H9 (cell line): ENCODE data around the gene NAP1L1. TPM values are rescaled to one million over a fixed set of nuclear protein-coding genes. Genes with fewer than 3 reads are reported as not detected.

Experiments
- DNase-seq: peaks from one replicate; pipeline ENCODE4 v3.0.0-alpha.2; 2017
- H2AFZ ChIP-seq: one replicate; pipeline ENCODE4 v1.6.1; 2013; ENCODE audit warnings: mild to moderate bottlenecking, low read length, control low read depth, moderate library complexity
- H2AK5ac ChIP-seq: 2 replicates; pipeline ENCODE4 v1.6.1; 2013; ENCODE audit warnings: low read length, control low read depth, mixed read lengths; ENCODE audit not compliant: insufficient read length
- H2BK120ac ChIP-seq: one replicate; pipeline ENCODE4 v1.6.1; 2013; ENCODE audit warnings: low read depth, mild to moderate bottlenecking, low read length, control low read depth, inconsistent platforms; ENCODE audit not compliant: poor library complexity, severe bottlenecking
- H2BK12ac ChIP-seq: 2 replicates; pipeline ENCODE4 v1.6.1; 2013; ENCODE audit warnings: low read length, control low read depth, mixed read lengths, low read depth; ENCODE audit not compliant: insufficient read length
- H2BK15ac ChIP-seq: 2 replicates; pipeline ENCODE4 v1.6.1; 2013; ENCODE audit warnings: low read depth, low read length, control low read depth
- H2BK20ac ChIP-seq: one replicate; pipeline ENCODE4 v1.6.1; 2013; ENCODE audit warnings: low read depth, mild to moderate bottlenecking, low read length, control low read depth, inconsistent platforms; ENCODE audit not compliant: poor library complexity, severe bottlenecking
- H2BK5ac ChIP-seq: 2 replicates; pipeline ENCODE4 v1.6.1; 2013; ENCODE audit warnings: low read length, control low read depth, mixed read lengths; ENCODE audit not compliant: insufficient read length
- H3K14ac ChIP-seq: 2 replicates; pipeline ENCODE4 v1.6.1; 2013; ENCODE audit warnings: low read length, control low read depth; ENCODE audit not compliant: insufficient read depth
- H3K18ac ChIP-seq: 2 replicates; pipeline ENCODE4 v1.6.1; 2013; ENCODE audit warnings: low read depth, mild to moderate bottlenecking, mixed read lengths, low read length, control low read depth; ENCODE audit not compliant: insufficient read length
- H3K23ac ChIP-seq: 2 replicates; pipeline ENCODE4 v1.6.1; 2013; ENCODE audit warnings: low read length, control low read depth, mixed read lengths, low read depth; ENCODE audit not compliant: insufficient read length
- H3K23me2 ChIP-seq: 2 replicates; pipeline ENCODE4 v1.6.1; 2013; ENCODE audit warnings: low read depth, mild to moderate bottlenecking, mixed read lengths, low read length, control low read depth; ENCODE audit not compliant: insufficient read length, poor library complexity, severe bottlenecking
- H3K27ac ChIP-seq: 2 replicates; pipeline ENCODE4 v1.5.1; 2013; ENCODE audit warnings: low read length, control low read depth, mixed read lengths, low read depth; ENCODE audit not compliant: insufficient read length
- H3K27me3 ChIP-seq: 2 replicates; pipeline ENCODE4 v1.6.1; 2013; ENCODE audit warnings: low read length, control low read depth, inconsistent platforms; ENCODE audit not compliant: insufficient read depth
- H3K4ac ChIP-seq: 2 replicates; pipeline ENCODE4 v1.6.1; 2013; ENCODE audit warnings: low read depth, mild to moderate bottlenecking, control low read depth, inconsistent platforms, low read length, moderate library complexity
- H3K4me1 ChIP-seq: 2 replicates; pipeline ENCODE4 v1.6.1; 2013; ENCODE audit warnings: low read length, control low read depth, inconsistent platforms; ENCODE audit not compliant: insufficient read depth
- H3K4me2 ChIP-seq: 2 replicates; pipeline ENCODE4 v1.6.1; 2013; ENCODE audit warnings: low read length, control low read depth, mixed read lengths; ENCODE audit not compliant: insufficient read length, insufficient read depth
- H3K56ac ChIP-seq: 2 replicates; pipeline ENCODE4 v1.6.1; 2013; ENCODE audit warnings: low read depth, mild to moderate bottlenecking, mixed read lengths, low read length, control low read depth; ENCODE audit not compliant: insufficient read length
- H3K79me1 ChIP-seq: 2 replicates; pipeline ENCODE4 v1.6.1; 2013; ENCODE audit warnings: low read depth, mild to moderate bottlenecking, moderate library complexity, low read length, control low read depth, inconsistent platforms; ENCODE audit not compliant: insufficient read depth, poor library complexity, severe bottlenecking
- H3K79me2 ChIP-seq: 2 replicates; pipeline ENCODE4 v1.6.1; 2013; ENCODE audit warnings: low read length, control low read depth, inconsistent platforms; ENCODE audit not compliant: insufficient read depth
- H3K9ac ChIP-seq: 2 replicates; pipeline ENCODE4 v1.6.1; 2013; ENCODE audit warnings: low read length, control low read depth, mixed read lengths; ENCODE audit not compliant: insufficient read length; ENCODE audit errors: extremely low read depth
- H3K9me3 ChIP-seq: one replicate; pipeline ENCODE4 v1.6.1; 2013; ENCODE audit warnings: low read depth, low read length, inconsistent platforms; ENCODE audit not compliant: control insufficient read depth
- H3T11ph ChIP-seq: one replicate; pipeline ENCODE4 v1.6.1; 2013; ENCODE audit warnings: mild to moderate bottlenecking, low read length, control low read depth, inconsistent platforms
- H4K20me1 ChIP-seq: one replicate; pipeline ENCODE4 v1.6.1; 2013; ENCODE audit not compliant: control insufficient read depth, insufficient read length, insufficient read depth
- H4K5ac ChIP-seq: 2 replicates; pipeline ENCODE4 v1.6.1; 2013; ENCODE audit warnings: low read depth, mild to moderate bottlenecking, mixed read lengths, low read length, control low read depth; ENCODE audit not compliant: insufficient read length
- H4K8ac ChIP-seq: replicated peaks from 2 replicates; pipeline ENCODE4 v1.6.1; 2013; ENCODE audit warnings: low read length, control low read depth, mixed read lengths, low read depth; ENCODE audit not compliant: insufficient read length
- H4K91ac ChIP-seq: 2 replicates; pipeline ENCODE4 v1.6.1; 2013; ENCODE audit warnings: low read depth, mild to moderate bottlenecking, moderate library complexity, mixed read lengths, low read length, control low read depth; ENCODE audit not compliant: insufficient read length
- H3K27ac Mint-ChIP-seq, 3 experiments: 2 replicates in 2 of 3; 3 replicates in 1 of 3; pipeline ENCODE4 v1.8.0; 2020 to 2021; ENCODE audit warnings: mixed read lengths in 3 of 3, mild to moderate bottlenecking in 1 of 3, moderate library complexity in 1 of 3
- H3K27me3 Mint-ChIP-seq: 2 replicates; pipeline ENCODE4 v1.8.0; 2021; ENCODE audit warnings: low read depth, mild to moderate bottlenecking, moderate library complexity, mixed read lengths
- H3K36me3 Mint-ChIP-seq, 3 experiments: 2 replicates in 2 of 3; 3 replicates in 1 of 3; pipeline ENCODE4 v1.8.0; 2020 to 2021; ENCODE audit warnings: low read depth in 3 of 3, mixed read lengths in 3 of 3; ENCODE audit not compliant: insufficient read depth in 1 of 3
- H3K4me1 Mint-ChIP-seq, 2 experiments: 2 replicates each; pipeline ENCODE4 v1.8.0; 2020; ENCODE audit warnings: mixed read lengths in 2 of 2
- H3K4me3 Mint-ChIP-seq, 2 experiments: 2 replicates in 1 of 2; 3 replicates in 1 of 2; pipeline ENCODE4 v1.8.0; 2020 to 2021; ENCODE audit warnings: mild to moderate bottlenecking in 2 of 2, mixed read lengths in 2 of 2, moderate library complexity in 1 of 2
- H3K9me3 Mint-ChIP-seq, 2 experiments: 2 replicates in 1 of 2; 3 replicates in 1 of 2; pipeline ENCODE4 v1.8.0; 2020; ENCODE audit warnings: mild to moderate bottlenecking in 2 of 2, mixed read lengths in 2 of 2, moderate library complexity in 1 of 2
- CTCF ChIP-seq: fragments of 200-600 bp; sonication (generic); conservative IDR thresholded peaks from 3 replicates; pipeline ENCODE4 v1.8.0; 2021; ENCODE audit warnings: antibody characterized with exemption, mild to moderate bottlenecking
- WGBS: extraction: QIAGEN DNeasy Blood & Tissue Kit; methylation state at CpG from one replicate; pipeline ENCODE4 v1.1.7; 2013; ENCODE audit warnings: missing lambda C conversion rate, low lambda C conversion rate, mixed read lengths; ENCODE audit not compliant: insufficient read length; ENCODE audit errors: extremely low coverage; 5-methylcytosine and 5-hydroxymethylcytosine counted together
- total RNA-seq: library from RNA; stranded (reverse); gene quantifications from 2 replicates; pipeline ENCODE4 v1.2.1, GENCODE V29; 2021

The NAP1L1 gene
- total RNA-seq, 1 experiment from 2014 or later: 1,012 TPM

- Histone ChIP-seq H4K20me1 (no peaks in the 10 kb centered on the region), H2BK20ac (no peak overlapping the region), H3K79me2 (no peaks in the 10 kb centered on the region), H2BK120ac (no peak overlapping the region), H2AFZ (no peak overlapping the region), H3K23me2 (no peaks in the 10 kb centered on the region), H4K8ac (no peak overlapping the region), H3T11ph (no peak overlapping the region), H3K18ac (no peak overlapping the region), H2AK5ac (no peak overlapping the region), H3K23ac (no peak overlapping the region), H3K9ac (no peak overlapping the region), H3K56ac (no peak overlapping the region), H3K4me1 (peaks cover 6% of the 10 kb centered on the region; the same call in 1 of the 2 replicates), H2BK5ac (no peak overlapping the region), H4K91ac (no peak overlapping the region), H3K14ac (no peak overlapping the region), H3K79me1 (no peaks in the 10 kb centered on the region), H3K27me3 (no peaks in the 10 kb centered on the region), H2BK12ac (no peak overlapping the region), H2BK15ac (no peak overlapping the region), H3K4ac (no peak overlapping the region), H3K4me2 (no peak overlapping the region), H3K9me3 (no peaks in the 10 kb centered on the region), H4K5ac (no peak overlapping the region), H3K27ac (no peak overlapping the region)
- no peak overlapping the region for H3K4me3 Mint-ChIP-seq
- H3K4me1 Mint-ChIP-seq: peaks cover 13 to 19% of the 10 kb centered on the region in 2 experiments
- no peak for DNase-seq
- H3K27me3 Mint-ChIP-seq: no peaks in the 10 kb centered on the region
- H3K27ac Mint-ChIP-seq: no peak overlapping the region
- TF ChIP-seq CTCF: no peak
- WGBS: no CpG with 5 or more reads among the region's 3 CpGs
- H3K9me3 Mint-ChIP-seq: no peaks in the 10 kb centered on the region
- H3K36me3 Mint-ChIP-seq: no peaks in the 10 kb centered on the region
Observed at GRCh38 chr12:75997658-75998057, 86.8 kb downstream of the NAP1L1 start.
